Stimulated activated CD4-positive, alpha-beta T cell treated with anti-CD3 and anti-CD28 coated beads, Interleukin-12 subunit alpha, Interleukin-12 subunit beta, amount 100 ng/mL, for 48 hours (primary cell): ENCODE results near the gene RNF111.
"Not testable (repeated sequence)": the region's sequence is repeated elsewhere in the genome, so short reads cannot be mapped to it uniquely, and the experiment has no call there.

Experiments used
- DNase-seq, 3 donors: peaks; one replicate each; pipeline ENCODE4 v3.0.0-alpha.2; 2020; ENCODE audit warnings: low read depth in 2 of 3, low spot score in 1 of 3

Gene RNF111

DNA sequence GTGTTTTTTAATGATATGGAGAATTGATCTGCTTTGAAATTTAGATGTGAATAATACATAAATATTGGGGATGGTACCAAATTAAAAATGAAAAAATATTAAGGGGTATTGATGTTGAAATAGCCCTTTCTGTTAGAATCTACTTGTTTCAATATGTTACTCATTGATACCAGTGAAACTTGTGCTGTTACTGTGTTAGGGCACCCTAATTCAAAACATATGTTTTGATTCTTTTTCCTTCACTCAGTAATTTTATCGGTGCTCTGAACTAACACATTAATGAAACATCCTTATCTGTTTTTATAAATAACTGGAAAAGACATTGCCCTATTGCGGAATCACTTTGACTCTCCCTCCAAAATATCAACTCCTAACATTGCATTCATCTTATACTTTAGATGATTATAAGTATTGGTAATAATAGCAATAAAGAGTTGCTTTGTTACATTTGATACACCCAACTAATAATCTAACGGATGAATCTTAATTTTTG is 65.5 kb downstream of the RNF111 start:
- no peak for DNase-seq

DNA sequence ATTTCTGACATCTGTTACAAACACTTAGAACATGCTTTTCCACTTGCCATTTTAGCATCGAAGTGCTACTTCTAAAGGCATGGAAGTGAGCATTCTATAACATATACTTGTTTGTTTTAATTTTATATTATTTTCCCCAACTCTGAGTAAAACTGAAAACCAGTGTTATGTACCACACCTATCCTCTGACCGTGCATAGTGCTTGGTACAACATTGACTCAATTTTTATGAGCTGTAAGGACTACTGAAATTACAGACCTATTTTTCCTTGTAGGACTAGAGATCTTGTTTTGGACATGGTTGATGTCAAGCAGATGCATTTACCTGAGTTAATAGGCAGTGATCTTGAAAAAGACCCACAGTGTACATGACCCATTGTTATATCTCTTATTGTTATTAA is 66.0 kb downstream of the RNF111 start:
- no peak for DNase-seq

DNA sequence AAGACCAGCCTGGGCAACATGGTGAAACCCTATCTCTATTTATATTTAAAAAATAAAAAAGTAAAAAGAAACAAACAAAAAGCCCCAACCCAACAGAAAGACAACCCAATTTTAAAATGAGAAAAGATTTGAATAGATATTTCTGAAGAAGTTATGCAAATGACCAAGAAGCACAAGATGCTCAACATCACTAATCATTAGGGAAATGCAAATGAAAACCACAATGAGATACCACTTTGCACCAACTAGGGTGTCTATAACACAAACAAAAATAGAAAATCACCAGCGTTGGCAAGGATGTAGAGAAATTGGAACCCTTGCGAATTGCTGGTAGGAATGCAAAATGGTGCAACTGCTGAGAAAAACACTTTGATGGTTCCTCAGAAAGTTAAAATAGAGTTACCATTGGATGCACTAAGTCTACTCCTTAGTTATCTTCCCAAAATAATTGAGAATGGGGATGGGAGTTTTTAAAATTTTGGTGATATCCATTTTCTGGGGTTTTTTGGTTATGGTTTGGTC is 71.7 kb downstream of the RNF111 start:
- no peak for DNase-seq

DNA sequence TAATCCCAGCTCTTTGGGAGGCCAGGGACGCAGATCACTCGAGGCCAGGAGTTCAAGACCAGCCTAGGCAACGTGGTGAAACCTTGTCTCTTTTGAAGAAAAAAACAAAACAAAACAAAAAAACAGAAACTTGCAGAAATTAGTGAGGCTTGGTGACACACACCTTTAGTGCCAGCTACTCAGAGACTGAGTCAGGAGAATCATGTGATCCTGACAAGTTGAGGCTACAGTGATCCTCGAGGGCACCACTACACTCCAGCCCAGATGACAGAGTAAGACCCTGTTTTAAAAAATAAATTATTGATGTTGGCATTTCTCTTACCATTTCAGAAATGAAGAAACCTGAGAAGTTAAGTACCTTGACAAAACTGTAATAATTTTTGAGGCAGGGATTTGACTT is 72.9 kb downstream of the RNF111 start:
- no peak for DNase-seq

DNA sequence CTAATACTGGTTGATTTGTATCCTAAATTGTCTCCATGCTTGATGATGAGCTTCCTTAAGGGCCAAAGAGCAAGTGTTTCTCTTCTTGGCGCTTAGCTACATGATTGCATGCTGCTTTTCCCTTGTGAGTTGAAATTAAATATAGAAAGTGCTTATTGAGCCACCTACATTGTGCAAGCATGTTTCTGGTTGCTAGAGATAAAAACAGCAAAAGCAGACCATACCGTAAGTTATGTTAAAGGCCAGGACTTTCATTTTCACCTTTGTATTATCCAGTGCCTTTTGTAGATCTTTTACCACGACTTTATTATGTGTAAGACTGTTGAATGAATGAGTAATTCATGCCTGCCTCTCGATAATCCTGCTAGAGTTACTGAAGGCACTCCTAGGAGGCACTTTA is 75.6 kb downstream of the RNF111 start:
- DNase-seq: no peak

DNA sequence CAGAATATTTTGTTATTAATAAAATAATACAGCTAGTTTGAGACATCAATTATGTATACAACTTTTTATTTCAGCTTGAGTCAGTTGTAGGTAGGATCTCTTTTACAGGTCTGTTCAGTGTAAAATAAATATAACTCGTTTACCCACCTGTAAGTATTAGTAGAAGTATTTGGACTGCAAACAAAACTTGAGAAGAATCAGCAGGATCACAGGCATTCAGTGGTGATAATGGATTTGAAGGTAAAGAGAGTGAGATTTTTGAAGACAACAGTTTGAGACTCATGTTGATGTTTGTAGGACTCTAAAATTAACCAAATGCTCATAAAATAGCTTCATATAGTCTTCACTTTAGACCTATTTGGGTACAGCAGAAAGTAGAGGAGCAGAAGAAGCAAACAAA is 82.0 kb downstream of the RNF111 start:
- DNase-seq: no peak

DNA sequence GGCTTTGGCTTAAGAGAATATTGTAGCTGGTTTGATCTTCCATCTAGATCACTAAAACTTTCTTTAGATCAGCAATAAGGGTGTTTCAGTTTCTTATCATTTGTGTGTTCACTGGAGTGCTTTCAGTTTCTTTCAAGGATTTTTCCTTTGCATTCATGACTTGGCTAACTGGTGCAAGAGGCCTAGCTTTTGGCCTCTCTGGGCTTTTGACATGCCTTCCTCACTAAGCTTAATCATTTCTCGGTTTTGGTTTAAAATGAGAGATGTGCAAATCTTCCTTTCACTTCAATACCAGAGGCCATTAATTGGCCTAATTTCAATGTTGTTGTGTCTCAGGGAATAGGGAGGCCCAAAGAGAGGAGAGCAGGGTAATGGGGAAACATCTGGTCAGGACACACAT is 87.1 kb downstream of the RNF111 start:
- DNase-seq: no peak

DNA sequence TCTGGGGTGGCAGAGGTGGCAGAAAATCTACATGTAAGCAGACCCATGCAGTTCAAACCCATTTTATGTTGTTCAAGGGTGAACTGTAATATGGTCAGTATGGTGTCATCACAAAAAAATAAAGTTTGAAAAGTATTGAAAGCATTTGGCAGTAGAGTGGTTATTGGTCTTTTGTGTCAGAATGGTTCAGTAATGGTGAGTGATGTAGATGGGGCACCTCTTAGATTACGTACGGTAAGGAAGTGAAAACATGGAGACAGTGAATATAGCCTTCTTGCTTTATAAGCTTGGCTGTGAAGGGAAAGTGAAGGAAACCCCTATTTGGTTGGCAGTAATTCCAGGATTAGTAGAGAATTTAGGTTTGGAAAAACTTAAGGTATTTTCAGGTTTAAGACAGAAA is 100.3 kb downstream of the RNF111 start:
- no peak for DNase-seq

DNA sequence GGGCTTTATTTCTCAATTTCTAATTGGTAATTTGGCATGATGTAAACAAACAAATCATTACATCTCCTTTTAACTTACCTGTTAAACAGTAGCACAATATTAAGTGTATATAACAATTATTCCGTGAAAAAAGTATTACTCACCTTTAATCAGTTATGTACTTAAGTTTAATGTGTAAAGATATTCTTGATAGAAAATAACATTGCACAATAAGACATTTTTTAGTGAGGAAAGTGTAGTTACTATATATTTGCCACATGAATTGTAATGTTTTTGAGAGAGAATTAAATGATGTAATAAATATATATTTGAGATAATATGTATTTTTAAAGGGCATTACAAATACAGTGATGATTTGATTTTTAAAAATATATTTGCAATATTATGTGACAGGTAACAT is 106.6 kb downstream of the RNF111 start:
- DNase-seq: no peak

DNA sequence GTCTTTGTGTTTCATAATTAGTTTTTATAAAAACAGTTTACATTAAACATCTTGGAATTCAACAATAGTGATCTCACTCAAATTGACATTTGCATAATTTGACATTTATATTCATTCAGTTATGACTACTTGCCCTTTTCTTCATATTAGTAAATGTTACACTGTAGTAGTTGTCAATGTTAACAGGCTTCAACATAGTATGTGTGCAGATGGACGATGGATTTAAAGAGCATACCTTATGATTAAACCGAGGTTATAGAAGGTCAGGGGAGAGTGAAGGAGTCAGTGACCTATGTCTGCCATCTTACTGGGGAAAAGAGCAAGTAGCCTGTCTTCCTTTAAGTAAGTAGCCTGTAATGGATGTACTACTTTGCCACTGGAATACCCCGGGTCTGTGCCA is 109.0 kb downstream of the RNF111 start:
- DNase-seq: no peak

DNA sequence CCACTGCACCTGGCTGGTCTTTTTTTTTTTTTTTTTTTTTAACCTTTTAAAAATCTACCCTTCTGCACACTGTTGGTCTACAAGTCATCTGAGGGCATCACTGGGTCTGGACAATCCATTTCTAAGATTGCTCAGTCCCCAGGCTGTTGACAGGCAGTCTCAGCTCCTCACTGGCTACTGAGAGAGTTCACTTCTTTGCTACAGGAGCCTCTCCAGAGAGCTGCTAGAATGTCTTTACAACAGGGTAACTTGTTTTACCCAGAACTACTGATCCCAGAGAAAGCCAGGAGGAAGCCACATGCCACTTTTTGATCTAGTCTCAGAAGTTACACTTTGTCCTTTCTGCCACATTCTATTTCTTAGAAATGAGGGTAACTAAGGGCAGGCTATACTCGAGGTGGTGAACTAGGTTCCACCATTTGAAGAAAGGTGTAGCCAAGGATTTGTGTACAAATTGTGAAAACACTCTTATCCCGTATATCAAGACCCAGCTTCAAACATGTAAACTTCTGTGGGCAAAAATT is 111.8 kb downstream of the RNF111 start:
- no peak for DNase-seq

DNA sequence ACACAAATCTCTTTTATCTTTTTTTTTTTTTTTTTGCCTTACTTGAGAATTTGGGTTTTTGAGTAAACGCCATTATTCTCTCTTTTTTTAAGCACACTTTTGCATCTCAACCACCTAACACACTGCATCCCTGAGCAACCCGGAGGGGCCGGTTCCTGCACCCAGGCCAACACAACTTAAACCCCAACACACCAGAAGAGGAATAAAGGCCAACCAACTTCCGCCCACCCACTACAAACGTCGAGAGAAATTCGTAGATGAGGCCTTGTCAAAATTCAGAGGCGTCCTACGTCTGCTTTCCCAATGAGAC is 117.1 kb downstream of the RNF111 start:
- DNase-seq: no peak

DNA sequence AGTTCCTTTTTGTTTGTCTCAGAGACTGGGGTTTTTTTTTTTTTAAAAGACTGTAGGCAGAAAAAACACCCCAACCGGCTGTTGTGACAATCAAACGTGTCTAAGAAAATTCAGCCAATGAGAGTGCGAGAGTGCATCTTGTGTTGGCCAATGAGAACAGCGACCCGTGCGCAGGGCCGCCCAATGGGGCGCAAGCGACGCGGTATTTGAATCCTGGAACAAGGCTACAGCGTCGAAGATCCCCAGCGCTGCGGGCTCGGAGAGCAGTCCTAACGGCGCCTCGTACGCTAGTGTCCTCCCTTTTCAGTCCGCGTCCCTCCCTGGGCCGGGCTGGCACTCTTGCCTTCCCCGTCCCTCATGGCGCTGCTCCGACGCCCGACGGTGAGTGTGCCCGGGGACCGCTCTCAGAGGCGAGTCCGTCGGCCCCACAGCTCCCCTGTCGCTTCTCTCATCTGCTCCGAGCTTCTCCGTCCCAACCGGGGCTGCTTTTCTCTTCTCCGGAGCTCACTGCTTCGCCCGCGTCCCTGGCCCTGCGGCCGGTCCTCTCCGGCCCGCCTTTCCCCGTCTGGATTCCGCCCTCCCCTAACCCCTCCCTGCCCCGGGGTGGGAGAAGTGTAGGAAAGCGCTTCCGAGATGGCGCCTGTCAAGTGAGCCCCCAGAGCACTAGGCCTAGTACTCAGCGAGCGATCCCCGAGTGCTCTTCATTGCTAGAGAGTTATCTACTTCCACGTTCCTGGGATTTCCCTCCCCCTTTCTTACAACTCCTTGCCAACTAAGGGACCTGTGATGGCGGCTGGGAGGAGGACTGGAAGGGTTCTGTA is 117.7 kb downstream of the RNF111 start, which contains the start of gene CCNB2:
Gene CCNB2 (plus strand): TSS at position 235 of the 821 bp plus-strand sequence. CDS start 123 bp downstream, at position 358.
- DNase-seq: peak; percentile 70 to 74 (median 72)

DNA sequence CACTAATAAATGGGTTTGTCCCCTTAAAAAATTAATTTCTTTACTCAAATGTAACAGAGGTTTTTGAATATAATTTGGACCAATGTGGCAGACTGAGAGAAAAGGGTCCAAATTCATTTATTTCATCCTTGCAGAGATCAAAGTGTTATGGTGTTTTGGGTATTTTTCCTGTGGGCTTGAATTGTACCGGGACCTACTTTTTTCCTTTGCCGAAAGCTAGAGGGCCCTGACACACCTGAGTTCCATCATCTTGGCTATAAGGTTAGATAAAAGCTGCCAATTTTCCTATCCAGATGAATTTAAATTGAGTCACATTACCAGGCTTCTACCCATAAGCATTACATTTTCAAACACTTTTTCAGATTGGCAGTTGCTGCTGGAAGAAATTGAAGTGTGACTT is 118.4 kb downstream of the RNF111 start:
- no peak for DNase-seq

DNA sequence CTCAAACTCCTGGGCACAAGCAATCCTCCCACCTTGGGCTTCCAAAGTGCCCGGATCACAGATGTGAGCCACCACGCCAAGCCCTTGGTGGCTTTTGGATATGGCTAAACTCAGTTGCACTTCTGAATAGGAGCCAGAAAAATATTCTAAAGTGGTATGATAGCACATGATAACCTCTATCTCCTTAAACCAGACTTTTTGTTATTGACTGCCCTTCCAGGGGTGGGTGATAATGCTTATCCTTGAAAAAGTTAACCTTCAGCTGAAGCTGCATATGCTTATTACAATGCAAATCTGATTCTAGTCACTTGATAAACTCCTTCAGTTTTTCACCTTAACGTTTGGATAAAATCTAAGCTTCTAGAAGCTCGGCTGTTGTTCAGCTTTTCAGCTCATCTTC is 123.8 kb downstream of the RNF111 start:
- DNase-seq: no peak

DNA sequence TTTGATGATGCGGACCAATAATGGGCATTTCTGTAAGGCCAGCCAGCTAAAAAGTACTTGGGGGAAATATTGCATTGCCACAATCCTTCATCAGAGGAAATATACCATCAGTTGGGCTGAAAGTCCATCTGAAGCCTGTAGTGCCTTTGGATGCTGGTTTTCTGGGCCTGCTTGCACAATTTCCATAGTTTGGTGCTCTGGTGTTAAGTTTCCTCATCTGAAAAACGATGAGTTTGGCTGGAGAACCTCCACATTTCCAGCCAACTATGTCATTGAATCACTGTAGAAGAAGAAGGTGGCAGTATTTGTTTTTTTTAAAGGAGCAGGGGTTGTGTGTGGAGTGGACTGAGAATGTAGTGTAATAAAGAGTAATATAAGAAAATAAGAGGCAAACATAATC is 127.6 kb downstream of the RNF111 start:
- DNase-seq: no peak

DNA sequence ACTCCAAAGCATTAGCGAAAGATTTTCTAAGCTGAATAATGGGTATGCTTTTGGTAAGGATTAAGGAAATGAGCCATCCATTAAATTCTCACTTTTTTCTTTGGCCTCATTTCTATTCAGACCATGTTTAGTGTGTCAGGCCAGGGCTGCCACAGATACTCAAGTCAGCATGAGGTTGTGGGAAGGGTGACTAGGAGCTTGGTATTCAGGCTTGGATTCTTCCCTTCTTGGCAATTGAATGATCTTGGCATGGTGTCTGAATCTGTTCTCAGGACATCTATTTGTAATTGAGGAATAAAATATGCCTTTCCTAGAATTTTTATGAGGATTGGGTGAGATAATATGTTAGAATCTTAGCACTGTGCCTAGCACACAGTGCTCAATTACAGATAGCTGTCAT is 128.7 kb downstream of the RNF111 start:
- no peak for DNase-seq

DNA sequence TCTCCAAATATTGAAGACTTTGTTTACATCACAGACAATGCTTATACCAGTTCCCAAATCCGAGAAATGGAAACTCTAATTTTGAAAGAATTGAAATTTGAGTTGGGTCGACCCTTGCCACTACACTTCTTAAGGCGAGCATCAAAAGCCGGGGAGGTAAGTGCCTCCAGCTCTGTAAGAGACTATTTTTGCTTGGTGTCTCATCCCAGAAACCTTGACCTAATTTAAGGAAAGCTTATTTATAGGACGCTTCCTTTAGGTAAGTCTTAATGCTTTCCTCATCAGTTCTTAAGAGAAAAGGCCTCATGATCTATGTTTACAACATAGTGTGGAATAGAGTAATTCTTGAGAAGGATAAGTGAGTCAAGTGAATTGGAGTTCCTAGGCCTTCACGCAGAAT is 129.3 kb downstream of the RNF111 start:
- no peak for DNase-seq

DNA sequence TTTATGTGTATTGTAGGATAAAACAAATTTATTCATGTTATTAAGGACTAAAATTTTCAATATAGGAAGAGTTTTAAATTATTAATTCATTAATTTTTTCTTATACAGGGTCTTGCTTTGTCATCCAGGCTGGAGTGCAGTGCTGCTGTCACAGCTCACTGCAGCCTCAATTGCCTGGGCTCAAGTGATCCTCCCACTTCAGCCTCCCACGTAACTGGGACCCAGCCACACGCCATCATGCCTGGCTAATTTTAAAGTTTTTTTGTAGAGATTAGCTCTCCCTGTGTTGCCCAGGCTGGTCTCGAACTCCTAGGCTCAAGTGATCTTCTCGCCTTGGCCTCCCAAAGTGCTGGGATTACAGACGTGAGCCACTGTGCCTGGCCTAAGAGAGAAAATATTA is 132.2 kb downstream of the RNF111 start:
- DNase-seq: no peak

DNA sequence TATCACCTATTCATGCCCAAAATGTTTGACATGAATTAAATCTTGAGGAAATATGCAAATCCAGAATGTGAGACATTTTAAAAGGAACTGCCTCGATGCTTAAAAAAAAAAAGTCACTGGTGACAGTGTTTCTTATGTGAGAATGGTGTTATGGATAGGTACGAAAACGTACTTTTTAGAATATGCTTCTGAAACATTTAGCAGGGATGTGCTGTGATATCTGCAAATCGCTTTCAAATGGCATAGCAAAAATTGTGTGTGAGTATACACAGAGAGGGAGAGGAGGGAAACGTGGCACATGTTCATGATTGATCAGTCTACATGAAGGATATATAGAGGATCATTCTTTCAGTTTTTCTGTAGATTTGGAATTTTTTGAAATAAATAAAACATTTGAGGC is 133.5 kb downstream of the RNF111 start:
- no peak for DNase-seq

DNA sequence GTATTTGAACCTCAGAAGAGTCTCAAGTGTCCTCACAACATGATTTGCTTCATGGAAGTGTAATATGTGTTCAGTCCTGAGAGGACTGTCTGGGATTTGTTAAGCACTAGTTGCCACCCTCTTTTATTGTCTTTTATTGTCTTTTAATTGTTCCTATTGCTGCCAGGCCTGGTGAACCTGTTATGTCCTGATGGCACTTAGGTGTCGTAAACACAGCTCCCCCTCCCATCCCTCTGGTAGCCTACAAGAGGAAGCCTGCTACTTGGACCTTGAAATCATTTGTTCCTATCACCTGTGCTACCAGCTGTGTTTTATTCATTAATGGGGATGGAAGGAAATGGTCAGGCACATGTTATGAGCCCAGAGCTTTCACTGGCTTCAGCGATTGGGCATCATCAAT is 136.8 kb downstream of the RNF111 start:
- no peak for DNase-seq

DNA sequence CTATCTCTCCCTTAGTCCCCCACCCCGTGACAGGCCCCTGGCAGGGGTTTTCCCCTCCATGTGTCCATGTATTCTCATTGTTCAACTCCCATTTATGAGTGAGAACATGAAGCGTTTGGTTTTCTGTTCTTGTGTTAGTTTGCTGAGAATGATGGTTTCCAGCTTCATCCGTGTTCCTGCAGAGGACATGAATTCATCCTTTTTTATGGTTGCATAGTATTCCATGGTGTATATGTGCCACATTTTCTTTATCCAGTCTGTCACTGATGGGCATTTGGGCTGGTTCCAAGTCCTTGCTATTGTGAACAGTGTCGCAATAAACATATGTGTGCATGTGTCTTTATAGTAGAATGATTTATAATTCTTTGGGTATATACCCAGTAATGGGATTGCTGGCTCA is 138.2 kb downstream of the RNF111 start:
- not testable (repeated sequence) for DNase-seq

DNA sequence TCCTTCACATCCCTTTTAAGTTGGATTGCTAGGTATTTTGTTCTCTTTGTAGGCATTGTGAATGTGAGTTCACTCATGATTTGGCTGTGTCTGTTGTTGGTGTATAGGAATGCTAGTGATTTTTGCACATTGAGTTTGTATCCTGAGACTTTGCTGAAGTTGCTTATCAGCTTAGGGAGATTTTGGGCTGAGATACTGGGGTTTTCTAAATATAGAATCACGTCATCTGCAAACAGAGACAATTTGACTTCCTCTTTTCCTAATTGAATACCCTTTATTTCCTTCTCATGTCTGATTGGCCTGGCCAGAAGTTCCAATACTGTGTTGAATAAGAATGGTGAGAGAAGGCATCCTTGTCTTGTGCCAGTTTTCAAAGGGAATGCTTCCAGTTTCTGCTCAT is 139.8 kb downstream of the RNF111 start:
- DNase-seq: not testable (repeated sequence)
